Parathyroid adenoma (tissue), 2 donors: Measurements from ENCODE around the gene SLC16A7.

ENCODE experiments used
- H2AFZ ChIP-seq: fragments of 300-600 bp; sonication (generic); one replicate; pipeline ENCODE4 v1.7.0; 2017; ENCODE audit warnings: antibody characterized with exemption, mild to moderate bottlenecking
- H3K27ac ChIP-seq: fragments of 300-600 bp; sonication (generic); one replicate; pipeline ENCODE4 v1.7.0; 2017
- H3K27me3 ChIP-seq: fragments of 300-600 bp; sonication (generic); one replicate; pipeline ENCODE4 v1.7.0; 2017; ENCODE audit warnings: low read length; ENCODE audit not compliant: control insufficient read depth, insufficient read depth
- H3K36me3 ChIP-seq: fragments of 300-600 bp; sonication (generic); one replicate; pipeline ENCODE4 v1.7.0; 2017; ENCODE audit warnings: low read length; ENCODE audit not compliant: control insufficient read depth, insufficient read depth
- H3K4me1 ChIP-seq: fragments of 300-600 bp; sonication (generic); one replicate; pipeline ENCODE4 v1.7.0; 2017; ENCODE audit warnings: control low read depth
- H3K4me2 ChIP-seq: fragments of 300-600 bp; sonication (generic); one replicate; pipeline ENCODE4 v1.7.0; 2017; ENCODE audit warnings: low read length
- H3K4me3 ChIP-seq: fragments of 300-600 bp; sonication (generic); one replicate; pipeline ENCODE4 v1.7.0; 2017; ENCODE audit warnings: low read depth, low read length
- H3K79me2 ChIP-seq: fragments of 300-600 bp; sonication (generic); one replicate; pipeline ENCODE4 v1.7.0; 2017; ENCODE audit warnings: control low read depth
- H3K9ac ChIP-seq: fragments of 300-600 bp; sonication (generic); one replicate; pipeline ENCODE4 v1.7.0; 2017; ENCODE audit warnings: mild to moderate bottlenecking
- H3K9me3 ChIP-seq: fragments of 300-600 bp; sonication (generic); one replicate; pipeline ENCODE4 v1.7.0; 2017; ENCODE audit warnings: low read length; ENCODE audit not compliant: control insufficient read depth
- CTCF ChIP-seq: fragments of 300-600 bp; sonication (generic); IDR thresholded peaks from one replicate; pipeline ENCODE4 v1.7.0; 2017; ENCODE audit warnings: antibody characterized with exemption, mild to moderate bottlenecking
- donor health status: primary hyperparathyroidism.

Gene SLC16A7

GRCh38 chr12:59587710-59588109, 8.1 kb upstream of the SLC16A7 start:
- Histone ChIP-seq H2AFZ (no peak overlapping the region), H3K4me3 (no peak overlapping the region), H3K4me2 (no peak overlapping the region), H3K9me3 (no peaks in the 10 kb centered on the region), H3K4me1 (no peaks in the 10 kb centered on the region), H3K27ac (no peak overlapping the region), H3K27me3 (no peaks in the 10 kb centered on the region), H3K9ac (no peak overlapping the region), H3K36me3 (no peaks in the 10 kb centered on the region), H3K79me2 (no peaks in the 10 kb centered on the region)
- TF ChIP-seq CTCF, result no peak

GRCh38 chr12:59593761-59594160, 2.1 kb upstream of the SLC16A7 start:
- Histone ChIP-seq H3K9ac (no peak overlapping the region), H3K4me1 (peaks cover 3% of the 10 kb centered on the region), H3K79me2 (no peaks in the 10 kb centered on the region), H3K27me3 (no peaks in the 10 kb centered on the region), H3K4me2 (no peak overlapping the region), H3K9me3 (no peaks in the 10 kb centered on the region), H3K36me3 (no peaks in the 10 kb centered on the region), H3K27ac (no peak overlapping the region), H3K4me3 (no peak overlapping the region), H2AFZ (no peak overlapping the region)
- TF ChIP-seq CTCF, result no peak

GRCh38 chr12:59594943-59595500, 807 bp upstream of the SLC16A7 start:
- no peak for TF ChIP-seq CTCF
- peak overlapping the region; percentile 70 for H3K4me3 ChIP-seq
- no peaks in the 10 kb centered on the region for H3K9me3 ChIP-seq
- peak overlapping the region; percentile 94 for H3K27ac ChIP-seq
- peak overlapping the region; percentile 99 for H2AFZ ChIP-seq
- no peaks in the 10 kb centered on the region for H3K79me2 ChIP-seq
- no peak overlapping the region for H3K9ac ChIP-seq
- peaks cover 3% of the 10 kb centered on the region for H3K4me1 ChIP-seq
- no peaks in the 10 kb centered on the region for H3K27me3 ChIP-seq
- H3K36me3 ChIP-seq, result no peaks in the 10 kb centered on the region
- H3K4me2 ChIP-seq, result peak overlapping the region; percentile 86

- peak overlapping the region; percentile 86 for H3K4me2 ChIP-seq
- no peaks in the 10 kb centered on the region for H3K36me3 ChIP-seq
- H2AFZ ChIP-seq, result peak overlapping the region; percentile 99
- no peak overlapping the region for H3K9ac ChIP-seq
- peaks cover 3% of the 10 kb centered on the region for H3K4me1 ChIP-seq
- no peaks in the 10 kb centered on the region for H3K79me2 ChIP-seq
- H3K4me3 ChIP-seq, result peak overlapping the region; percentile 70
- H3K27me3 ChIP-seq, result no peaks in the 10 kb centered on the region
- H3K9me3 ChIP-seq, result no peaks in the 10 kb centered on the region
- TF ChIP-seq CTCF, result no peak
- peak overlapping the region; percentile 94 for H3K27ac ChIP-seq
These were observed 305 bp upstream of the SLC16A7 start for GRCh38 chr12:59595565-59595882.

GRCh38 chr12:59597385-59597781, 1.6 kb downstream of the SLC16A7 start:
- Histone ChIP-seq H2AFZ (peak overlapping the region; percentile 99), H3K4me3 (no peak overlapping the region), H3K27ac (peak overlapping the region; percentile 94), H3K9ac (no peak overlapping the region), H3K79me2 (no peaks in the 10 kb centered on the region), H3K4me2 (peak overlapping the region; percentile 89), H3K27me3 (no peaks in the 10 kb centered on the region), H3K4me1 (peaks cover 3% of the 10 kb centered on the region), H3K36me3 (no peaks in the 10 kb centered on the region), H3K9me3 (no peaks in the 10 kb centered on the region)
- no peak for TF ChIP-seq CTCF
